HG03342 (cell line): ENCODE measurements around the gene RNF20.
"Not testable (repeated sequence)": the region's sequence is repeated elsewhere in the genome, so short reads cannot be mapped to it uniquely, and the experiment has no call there.

ENCODE experiments used
- ATAC-seq: cut with Tn5 transposase; IDR thresholded peaks from one replicate; pipeline ENCODE4 v1.9.1; 2021; ENCODE audit warnings: mild to moderate bottlenecking, moderate library complexity; ENCODE audit not compliant: unreplicated experiment

Gene RNF20

DNA sequence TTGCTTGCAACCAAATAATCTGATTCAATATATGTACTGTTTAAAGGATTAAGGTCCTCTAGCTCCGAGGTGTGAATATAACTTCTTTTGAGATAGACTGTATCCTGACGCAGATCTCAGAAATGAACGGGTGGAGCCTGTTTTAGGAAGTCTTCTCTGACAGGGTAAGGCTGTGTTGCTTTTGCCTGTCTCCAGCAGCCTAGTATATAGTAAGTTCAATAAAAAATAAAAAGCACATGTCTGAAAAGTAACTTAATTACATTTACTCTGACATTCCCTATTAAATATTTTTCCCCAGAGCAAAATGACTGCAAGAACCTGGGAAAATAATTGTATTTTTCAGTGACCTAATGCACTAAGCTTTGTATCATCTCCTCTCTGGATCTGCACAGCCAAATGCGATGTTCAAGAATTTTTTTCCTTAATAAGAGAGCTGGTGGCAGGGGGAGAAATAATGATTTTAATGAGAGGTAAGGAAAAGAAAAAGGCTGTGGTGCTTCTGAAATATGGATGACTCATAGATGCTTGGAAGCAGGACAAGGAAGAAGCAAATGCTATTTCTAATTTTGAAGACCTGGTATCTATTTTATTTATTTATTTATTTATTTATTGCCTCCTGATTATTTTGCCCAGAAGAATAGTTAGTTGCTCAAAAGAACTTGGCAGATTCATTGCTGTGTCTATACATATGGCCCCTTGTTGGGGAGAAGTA, 53.8 kb downstream of the RNF20 start:
- ATAC-seq: no peak

GRCh38 chr9:101590074-101590473, 56.4 kb downstream of the RNF20 start:
- not testable (repeated sequence) for ATAC-seq

DNA sequence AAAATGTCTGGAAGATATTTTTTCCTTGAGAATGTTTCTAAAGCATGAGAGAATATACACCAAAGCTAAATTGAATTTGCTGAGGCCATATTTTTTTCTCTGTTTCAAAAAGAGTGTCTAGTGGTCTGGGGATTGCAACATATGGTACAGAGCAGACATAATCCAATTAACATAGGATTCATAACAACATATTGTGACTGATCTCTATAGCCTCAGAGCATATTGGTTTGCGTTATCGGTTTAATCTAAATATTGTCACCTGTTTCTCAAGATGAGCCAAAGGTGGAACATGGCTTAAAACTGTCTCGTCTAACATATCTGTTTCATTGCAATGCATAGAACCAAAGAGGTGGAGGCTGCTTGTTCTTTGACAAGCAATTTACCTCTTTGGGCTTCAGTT, 57.2 kb downstream of the RNF20 start:
- no peak for ATAC-seq

DNA sequence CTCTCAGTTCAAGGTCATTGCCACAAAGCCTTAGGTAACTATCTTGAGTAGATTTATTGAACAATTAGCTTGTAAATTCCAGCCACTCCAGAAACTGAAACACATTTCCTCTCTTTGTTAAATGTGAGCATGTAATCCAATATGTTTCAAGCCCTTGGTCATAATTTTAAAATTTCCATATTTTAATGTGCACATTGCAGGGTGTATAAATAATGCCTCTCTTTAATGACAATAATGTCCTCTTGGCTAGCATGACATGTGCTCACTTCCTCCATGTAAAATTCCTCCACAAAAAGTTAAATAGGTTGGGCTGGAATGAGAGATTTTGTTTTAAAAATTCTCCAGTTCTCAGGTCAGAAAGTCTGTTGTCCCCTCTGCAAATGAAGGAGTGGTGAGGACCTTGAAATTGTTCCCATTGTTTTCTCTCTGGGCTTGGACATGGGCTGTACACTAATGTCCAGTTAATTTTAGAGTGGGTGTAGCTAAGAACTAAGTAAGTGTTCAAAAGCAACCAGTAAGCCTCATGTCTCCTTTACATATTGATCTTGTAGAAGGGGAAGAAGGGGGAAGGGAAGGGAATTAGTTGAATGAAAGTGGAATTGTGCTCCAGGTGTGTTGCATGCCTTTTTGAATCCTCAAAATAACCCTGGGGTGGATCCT, 58.3 kb downstream of the RNF20 start:
- no peak for ATAC-seq

DNA sequence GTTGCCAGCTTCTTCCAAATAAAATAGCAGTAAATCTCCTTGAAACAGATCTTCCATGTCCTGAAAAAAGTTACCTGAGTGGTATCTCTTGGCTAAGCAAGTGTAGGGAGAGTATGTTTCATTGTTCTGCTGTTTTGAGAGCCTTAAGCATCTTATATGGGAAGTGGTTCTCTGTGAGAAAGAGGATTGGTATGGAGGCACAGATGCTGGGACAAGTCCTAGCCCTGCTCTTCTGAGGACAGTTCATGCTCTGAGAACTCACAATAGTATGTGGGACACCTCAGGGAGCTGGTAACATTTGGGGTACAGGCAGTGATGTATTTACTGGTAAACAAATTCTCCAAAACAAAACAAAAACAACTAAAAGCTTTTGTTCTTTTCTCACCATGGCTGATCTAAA, 59.1 kb downstream of the RNF20 start:
- ATAC-seq: no peak

GRCh38 chr9:101593345-101593744, 59.7 kb downstream of the RNF20 start:
- no peak for ATAC-seq

- no peak for ATAC-seq
These were observed 61.1 kb downstream of the RNF20 start, which contains the start of gene PPP3R2 for GRCh38 chr9:101594796-101595195. Gene PPP3R2 (minus strand): TSS chr9:101594969. CDS start chr9:101594921, 48 bp downstream.

GRCh38 chr9:101601904-101602765, 68.5 kb downstream of the RNF20 start:
- ATAC-seq: peak; percentile 47

GRCh38 chr9:101604296-101604695, 70.6 kb downstream of the RNF20 start:
- ATAC-seq: no peak

DNA sequence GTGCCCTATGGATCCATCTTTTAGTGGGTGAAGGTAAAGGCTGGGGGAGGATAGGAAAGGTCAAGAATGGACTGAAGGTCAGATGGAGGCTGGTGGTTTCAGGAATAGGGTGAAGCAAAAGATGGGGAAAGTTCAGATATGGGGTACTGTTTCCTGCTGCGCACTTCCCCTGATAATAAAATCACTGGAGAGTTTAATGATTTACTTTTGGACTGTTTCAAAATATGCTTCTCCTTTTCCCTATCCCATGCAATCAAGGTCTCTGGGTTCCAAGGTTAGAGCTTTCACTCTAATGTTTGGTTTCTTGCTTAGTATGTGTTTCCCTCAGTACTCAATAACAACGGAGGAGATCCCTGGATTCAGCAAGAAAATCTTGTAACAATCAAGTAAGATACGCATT, 71.9 kb downstream of the RNF20 start:
- ATAC-seq: no peak
